HEK293 (cell line): ENCODE data around the gene NFE2L1.
A peak's percentile ranks its signal among the peaks of the same experiment; 100 is the strongest.
"Not testable (repeated sequence)": the region's sequence is repeated elsewhere in the genome, so short reads cannot be mapped to it uniquely, and the experiment has no call there.

ENCODE experiments used
- CTCF ChIA-PET: fragments of 350-600 bp; formaldehyde crosslinking; extraction: SDS; loops from one replicate; lab custom pipeline; 2021; ENCODE audit warnings: antibody characterized with exemption; lab: Yijun Ruan, JAX
- POLR2A ChIA-PET: fragments of 300-600 bp; formaldehyde crosslinking; extraction: SDS; loops from one replicate; lab custom pipeline; 2020; ENCODE audit warnings: antibody characterized with exemption, inconsistent platforms; lab: Yijun Ruan, JAX
- H3K27ac ChIP-seq: fragments of 200-500 bp; sonication (Bioruptor generic); 2 replicates; pipeline ENCODE4 v1.5.1; 2014; ENCODE audit warnings: low read depth, low read length, control low read depth, inconsistent platforms; ENCODE audit errors: extremely low read depth
- H3K36me3 ChIP-seq, 2 experiments: fragments of 200-500 bp in 1 of 2; sonication (Bioruptor generic) in 1 of 2; 1 replicate in 1 of 2; 2 replicates in 1 of 2; pipeline ENCODE4 v1.5.1; 2014 to 2017; ENCODE audit warnings: inconsistent platforms in 2 of 2, low read length in 2 of 2; ENCODE audit not compliant: control insufficient read depth in 2 of 2, insufficient read depth in 1 of 2
- H3K4me1 ChIP-seq: fragments of 200-500 bp; sonication (Bioruptor generic); 2 replicates; pipeline ENCODE4 v1.5.1; 2014; ENCODE audit warnings: mild to moderate bottlenecking, low read length, inconsistent platforms; ENCODE audit not compliant: control insufficient read depth, insufficient read depth
- H3K4me3 ChIP-seq: 2 replicates; pipeline ENCODE4 v1.5.1; 2011; ENCODE audit warnings: low read depth, mild to moderate bottlenecking, control low read depth, low read length, moderate library complexity
- H3K9me3 ChIP-seq: fragments of 200-500 bp; sonication (Bioruptor generic); 2 replicates; pipeline ENCODE4 v1.5.1; 2014; ENCODE audit warnings: low read depth, low read length, inconsistent platforms; ENCODE audit not compliant: control insufficient read depth, insufficient read depth
- EGR2 ChIP-seq: fragments of 450-650 bp; formaldehyde crosslinking; IDR thresholded peaks from 2 replicates; pipeline ENCODE4 v1.5.1; 2016; ENCODE audit warnings: low read depth, missing biosample characterization, missing genetic modification characterization
- GLIS2 ChIP-seq: fragments of 450-650 bp; formaldehyde crosslinking; IDR thresholded peaks from 2 replicates; pipeline ENCODE4 v1.5.1; 2016; ENCODE audit warnings: missing biosample characterization, missing genetic modification characterization
- HOXD13 ChIP-seq: sonication (generic); formaldehyde crosslinking; IDR thresholded peaks from 2 replicates; pipeline ENCODE4 v1.8.0; 2022; ENCODE audit warnings: missing genetic modification reagents, borderline replicate concordance
- IKZF3 ChIP-seq: fragments of 450-650 bp; IDR thresholded peaks from 2 replicates; pipeline ENCODE4 v1.5.0; 2018; ENCODE audit warnings: missing biosample characterization, mild to moderate bottlenecking, missing genetic modification characterization, moderate library complexity
- KLF1 ChIP-seq: fragments of 450-650 bp; formaldehyde crosslinking; IDR thresholded peaks from 2 replicates; pipeline ENCODE4 v1.5.1; 2016; ENCODE audit warnings: missing biosample characterization, missing genetic modification characterization
- KLF9 ChIP-seq: fragments of 450-650 bp; formaldehyde crosslinking; IDR thresholded peaks from 2 replicates; pipeline ENCODE4 v1.5.1; 2016; ENCODE audit warnings: missing biosample characterization, missing genetic modification characterization, low read depth
- RBAK ChIP-seq: fragments of 450-650 bp; formaldehyde crosslinking; IDR thresholded peaks from 2 replicates; pipeline ENCODE4 v1.5.1; 2016; ENCODE audit warnings: missing biosample characterization, missing genetic modification characterization
- SCRT1 ChIP-seq: fragments of 450-650 bp; formaldehyde crosslinking; IDR thresholded peaks from 2 replicates; pipeline ENCODE4 v1.5.1; 2016; ENCODE audit warnings: missing biosample characterization, missing genetic modification characterization, borderline replicate concordance
- SETDB1 ChIP-seq: IDR thresholded peaks from one replicate; pipeline ENCODE4 v1.6.1; 2017; ENCODE audit warnings: mild to moderate bottlenecking, low read length, moderate library complexity, mixed read lengths; ENCODE audit not compliant: insufficient read length
- SP7 ChIP-seq: fragments of 450-650 bp; formaldehyde crosslinking; IDR thresholded peaks from 2 replicates; pipeline ENCODE4 v1.5.1; 2016; ENCODE audit warnings: missing biosample characterization, missing genetic modification characterization
- ZBTB17 ChIP-seq: fragments of 450-650 bp; formaldehyde crosslinking; IDR thresholded peaks from 2 replicates; pipeline ENCODE4 v1.5.1; 2016; ENCODE audit warnings: missing biosample characterization, missing genetic modification characterization
- ZFHX2 ChIP-seq: fragments of 450-650 bp; formaldehyde crosslinking; conservative IDR thresholded peaks from 2 replicates; pipeline ENCODE4 v1.5.1; 2016; ENCODE audit warnings: missing biosample characterization, missing genetic modification characterization
- ZFP69B ChIP-seq: fragments of 450-650 bp; formaldehyde crosslinking; IDR thresholded peaks from 2 replicates; pipeline ENCODE4 v1.5.1; 2016; ENCODE audit warnings: missing biosample characterization, missing genetic modification characterization
- ZNF202 ChIP-seq: fragments of 450-650 bp; formaldehyde crosslinking; IDR thresholded peaks from 2 replicates; pipeline ENCODE4 v1.5.1; 2016; ENCODE audit warnings: missing biosample characterization, missing genetic modification characterization, borderline replicate concordance
- ZNF23 ChIP-seq: fragments of 450-650 bp; formaldehyde crosslinking; IDR thresholded peaks from 2 replicates; pipeline ENCODE4 v1.5.1; 2016; ENCODE audit warnings: missing biosample characterization, missing genetic modification characterization, borderline replicate concordance
- ZNF248 ChIP-seq: fragments of 450-650 bp; formaldehyde crosslinking; IDR thresholded peaks from 2 replicates; pipeline ENCODE4 v1.5.1; 2017; ENCODE audit warnings: missing biosample characterization, missing genetic modification characterization
- ZNF292 ChIP-seq: fragments of 450-650 bp; formaldehyde crosslinking; IDR thresholded peaks from 2 replicates; pipeline ENCODE4 v1.5.1; 2016; ENCODE audit warnings: low read depth, missing biosample characterization, missing genetic modification characterization, borderline replicate concordance
- ZNF302 ChIP-seq: fragments of 450-650 bp; formaldehyde crosslinking; IDR thresholded peaks from 2 replicates; pipeline ENCODE4 v1.5.1; 2016; ENCODE audit warnings: missing biosample characterization, missing genetic modification characterization, low read depth
- ZNF311 ChIP-seq: fragments of 450-650 bp; formaldehyde crosslinking; IDR thresholded peaks from 2 replicates; pipeline ENCODE4 v1.5.1; 2017; ENCODE audit warnings: missing biosample characterization, missing genetic modification characterization, borderline replicate concordance
- ZNF426 ChIP-seq: fragments of 450-650 bp; formaldehyde crosslinking; IDR thresholded peaks from 2 replicates; pipeline ENCODE4 v1.5.1; 2017; ENCODE audit warnings: missing biosample characterization, missing genetic modification characterization, mild to moderate bottlenecking, inconsistent platforms, moderate library complexity
- ZNF530 ChIP-seq: fragments of 450-650 bp; formaldehyde crosslinking; IDR thresholded peaks from 2 replicates; pipeline ENCODE4 v1.5.1; 2016; ENCODE audit warnings: low read depth, missing biosample characterization, missing genetic modification characterization
- ZNF555 ChIP-seq: fragments of 450-650 bp; formaldehyde crosslinking; conservative IDR thresholded peaks from 2 replicates; pipeline ENCODE4 v1.5.1; 2017; ENCODE audit warnings: missing biosample characterization, mild to moderate bottlenecking, missing genetic modification characterization, inconsistent platforms
- ZNF596 ChIP-seq: fragments of 450-650 bp; IDR thresholded peaks from 2 replicates; pipeline ENCODE4 v1.5.0; 2018; ENCODE audit warnings: missing biosample characterization, mild to moderate bottlenecking, missing genetic modification characterization, moderate library complexity
- ZNF600 ChIP-seq: fragments of 450-650 bp; formaldehyde crosslinking; IDR thresholded peaks from 2 replicates; pipeline ENCODE4 v1.5.1; 2016; ENCODE audit warnings: missing biosample characterization, missing genetic modification characterization
- ZNF791 ChIP-seq: fragments of 450-650 bp; formaldehyde crosslinking; IDR thresholded peaks from 2 replicates; pipeline ENCODE4 v1.5.1; 2016; ENCODE audit warnings: missing biosample characterization, missing genetic modification characterization
- ZSCAN30 ChIP-seq: fragments of 450-650 bp; IDR thresholded peaks from 2 replicates; pipeline ENCODE4 v1.5.1; 2018; ENCODE audit warnings: missing biosample characterization, mild to moderate bottlenecking, missing genetic modification characterization, moderate library complexity
- TF ChIP-seq, protein P1 (sequence below): fragments of 450-650 bp; formaldehyde crosslinking; IDR thresholded peaks from 2 replicates; pipeline ENCODE4 v1.5.1; 2017; ENCODE audit warnings: missing biosample characterization, missing genetic modification characterization
- TF ChIP-seq, protein P2 (sequence below): fragments of 450-650 bp; formaldehyde crosslinking; IDR thresholded peaks from 2 replicates; pipeline ENCODE4 v1.5.1; 2016; ENCODE audit warnings: missing biosample characterization, missing genetic modification characterization
- TF ChIP-seq, protein P3 (sequence below): fragments of 450-650 bp; formaldehyde crosslinking; IDR thresholded peaks from 2 replicates; pipeline ENCODE4 v1.5.1; 2017; ENCODE audit warnings: missing biosample characterization, missing genetic modification characterization
- TF ChIP-seq, protein P4 (sequence below): fragments of 450-650 bp; formaldehyde crosslinking; IDR thresholded peaks from 2 replicates; pipeline ENCODE4 v1.5.1; 2016; ENCODE audit warnings: missing biosample characterization, missing genetic modification characterization
- TF ChIP-seq, protein P5 (sequence below): fragments of 450-650 bp; formaldehyde crosslinking; IDR thresholded peaks from 2 replicates; pipeline ENCODE4 v1.5.1; 2017; ENCODE audit warnings: missing biosample characterization, missing genetic modification characterization

NFE2L1 gene

DNA sequence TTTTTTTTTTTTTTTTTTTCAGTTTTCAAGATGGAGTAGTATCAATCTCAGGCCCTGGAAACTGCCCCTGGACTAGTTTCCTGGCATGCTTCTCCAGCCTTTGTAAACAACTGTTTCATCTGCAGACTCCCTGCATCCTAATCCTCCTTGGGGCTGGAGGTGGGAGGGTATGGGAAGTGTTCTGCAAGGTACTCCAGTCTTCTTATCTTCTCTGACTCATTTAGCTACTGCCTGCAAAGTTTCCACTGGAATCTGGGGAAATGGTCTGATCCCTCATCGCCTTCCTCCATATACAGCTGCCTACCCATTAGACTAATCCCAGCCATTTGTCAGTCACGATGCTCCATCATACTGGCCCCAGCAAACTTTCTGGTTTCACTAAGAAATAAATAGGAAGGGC, 32.0 kb upstream of the NFE2L1 start (continued):
- TF ChIP-seq, protein P1, sequence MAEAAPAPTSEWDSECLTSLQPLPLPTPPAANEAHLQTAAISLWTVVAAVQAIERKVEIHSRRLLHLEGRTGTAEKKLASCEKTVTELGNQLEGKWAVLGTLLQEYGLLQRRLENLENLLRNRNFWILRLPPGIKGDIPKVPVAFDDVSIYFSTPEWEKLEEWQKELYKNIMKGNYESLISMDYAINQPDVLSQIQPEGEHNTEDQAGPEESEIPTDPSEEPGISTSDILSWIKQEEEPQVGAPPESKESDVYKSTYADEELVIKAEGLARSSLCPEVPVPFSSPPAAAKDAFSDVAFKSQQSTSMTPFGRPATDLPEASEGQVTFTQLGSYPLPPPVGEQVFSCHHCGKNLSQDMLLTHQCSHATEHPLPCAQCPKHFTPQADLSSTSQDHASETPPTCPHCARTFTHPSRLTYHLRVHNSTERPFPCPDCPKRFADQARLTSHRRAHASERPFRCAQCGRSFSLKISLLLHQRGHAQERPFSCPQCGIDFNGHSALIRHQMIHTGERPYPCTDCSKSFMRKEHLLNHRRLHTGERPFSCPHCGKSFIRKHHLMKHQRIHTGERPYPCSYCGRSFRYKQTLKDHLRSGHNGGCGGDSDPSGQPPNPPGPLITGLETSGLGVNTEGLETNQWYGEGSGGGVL (tag by site-specific recombination): 0 out of 2 replicates have a peak, but pooled peaks have one; percentile 41
- TF ChIP-seq ZNF596 (no peak), ZNF311 (tag by site-specific recombination) (no peak), ZNF791 (no peak), ZBTB17 (tag by site-specific recombination) (peak; percentile 48; the same call in 1 of the 2 replicates), ZNF555 (tag by site-specific recombination) (no peak), KLF1 (tag by site-specific recombination) (no peak), ZNF426 (tag by site-specific recombination) (no peak), EGR2 (tag by site-specific recombination) (peak; percentile 35; the same call in 1 of the 2 replicates), ZNF600 (tag by site-specific recombination) (peak; percentile 88), ZNF202 (tag by site-specific recombination) (no peak), ZNF302 (tag by site-specific recombination) (no peak), SETDB1 (no peak), ZNF292 (no peak), GLIS2 (no peak), ZFP69B (tag by site-specific recombination) (no peak), ZFHX2 (tag by site-specific recombination) (peak; percentile 32), ZNF23 (tag by site-specific recombination) (no peak), ZNF248 (tag by site-specific recombination) (no peak), SP7 (tag by site-specific recombination) (peak; percentile 77), ZNF530 (tag by site-specific recombination) (no peak), RBAK (tag by site-specific recombination) (no peak), KLF9 (tag by site-specific recombination) (no peak), HOXD13 (CRISPR knock-in tag) (no peak), SCRT1 (tag by site-specific recombination) (no peak), IKZF3 (tag by site-specific recombination) (no peak), ZSCAN30 (tag by site-specific recombination) (no peak)
- TF ChIP-seq, protein P2, sequence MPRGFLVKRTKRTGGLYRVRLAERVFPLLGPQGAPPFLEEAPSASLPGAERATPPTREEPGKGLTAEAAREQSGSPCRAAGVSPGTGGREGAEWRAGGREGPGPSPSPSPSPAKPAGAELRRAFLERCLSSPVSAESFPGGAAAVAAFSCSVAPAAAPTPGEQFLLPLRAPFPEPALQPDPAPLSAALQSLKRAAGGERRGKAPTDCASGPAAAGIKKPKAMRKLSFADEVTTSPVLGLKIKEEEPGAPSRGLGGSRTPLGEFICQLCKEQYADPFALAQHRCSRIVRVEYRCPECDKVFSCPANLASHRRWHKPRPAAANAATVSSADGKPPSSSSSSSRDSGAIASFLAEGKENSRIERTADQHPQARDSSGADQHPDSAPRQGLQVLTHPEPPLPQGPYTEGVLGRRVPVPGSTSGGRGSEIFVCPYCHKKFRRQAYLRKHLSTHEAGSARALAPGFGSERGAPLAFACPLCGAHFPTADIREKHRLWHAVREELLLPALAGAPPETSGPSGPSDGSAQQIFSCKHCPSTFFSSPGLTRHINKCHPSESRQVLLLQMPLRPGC: no peak
- TF ChIP-seq, protein P3, sequence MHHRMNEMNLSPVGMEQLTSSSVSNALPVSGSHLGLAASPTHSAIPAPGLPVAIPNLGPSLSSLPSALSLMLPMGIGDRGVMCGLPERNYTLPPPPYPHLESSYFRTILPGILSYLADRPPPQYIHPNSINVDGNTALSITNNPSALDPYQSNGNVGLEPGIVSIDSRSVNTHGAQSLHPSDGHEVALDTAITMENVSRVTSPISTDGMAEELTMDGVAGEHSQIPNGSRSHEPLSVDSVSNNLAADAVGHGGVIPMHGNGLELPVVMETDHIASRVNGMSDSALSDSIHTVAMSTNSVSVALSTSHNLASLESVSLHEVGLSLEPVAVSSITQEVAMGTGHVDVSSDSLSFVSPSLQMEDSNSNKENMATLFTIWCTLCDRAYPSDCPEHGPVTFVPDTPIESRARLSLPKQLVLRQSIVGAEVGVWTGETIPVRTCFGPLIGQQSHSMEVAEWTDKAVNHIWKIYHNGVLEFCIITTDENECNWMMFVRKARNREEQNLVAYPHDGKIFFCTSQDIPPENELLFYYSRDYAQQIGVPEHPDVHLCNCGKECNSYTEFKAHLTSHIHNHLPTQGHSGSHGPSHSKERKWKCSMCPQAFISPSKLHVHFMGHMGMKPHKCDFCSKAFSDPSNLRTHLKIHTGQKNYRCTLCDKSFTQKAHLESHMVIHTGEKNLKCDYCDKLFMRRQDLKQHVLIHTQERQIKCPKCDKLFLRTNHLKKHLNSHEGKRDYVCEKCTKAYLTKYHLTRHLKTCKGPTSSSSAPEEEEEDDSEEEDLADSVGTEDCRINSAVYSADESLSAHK (tag by site-specific recombination): peak; percentile 97
- TF ChIP-seq, protein P4, sequence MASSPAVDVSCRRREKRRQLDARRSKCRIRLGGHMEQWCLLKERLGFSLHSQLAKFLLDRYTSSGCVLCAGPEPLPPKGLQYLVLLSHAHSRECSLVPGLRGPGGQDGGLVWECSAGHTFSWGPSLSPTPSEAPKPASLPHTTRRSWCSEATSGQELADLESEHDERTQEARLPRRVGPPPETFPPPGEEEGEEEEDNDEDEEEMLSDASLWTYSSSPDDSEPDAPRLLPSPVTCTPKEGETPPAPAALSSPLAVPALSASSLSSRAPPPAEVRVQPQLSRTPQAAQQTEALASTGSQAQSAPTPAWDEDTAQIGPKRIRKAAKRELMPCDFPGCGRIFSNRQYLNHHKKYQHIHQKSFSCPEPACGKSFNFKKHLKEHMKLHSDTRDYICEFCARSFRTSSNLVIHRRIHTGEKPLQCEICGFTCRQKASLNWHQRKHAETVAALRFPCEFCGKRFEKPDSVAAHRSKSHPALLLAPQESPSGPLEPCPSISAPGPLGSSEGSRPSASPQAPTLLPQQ: no peak
- TF ChIP-seq, protein P5, sequence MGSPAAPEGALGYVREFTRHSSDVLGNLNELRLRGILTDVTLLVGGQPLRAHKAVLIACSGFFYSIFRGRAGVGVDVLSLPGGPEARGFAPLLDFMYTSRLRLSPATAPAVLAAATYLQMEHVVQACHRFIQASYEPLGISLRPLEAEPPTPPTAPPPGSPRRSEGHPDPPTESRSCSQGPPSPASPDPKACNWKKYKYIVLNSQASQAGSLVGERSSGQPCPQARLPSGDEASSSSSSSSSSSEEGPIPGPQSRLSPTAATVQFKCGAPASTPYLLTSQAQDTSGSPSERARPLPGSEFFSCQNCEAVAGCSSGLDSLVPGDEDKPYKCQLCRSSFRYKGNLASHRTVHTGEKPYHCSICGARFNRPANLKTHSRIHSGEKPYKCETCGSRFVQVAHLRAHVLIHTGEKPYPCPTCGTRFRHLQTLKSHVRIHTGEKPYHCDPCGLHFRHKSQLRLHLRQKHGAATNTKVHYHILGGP: no peak

DNA sequence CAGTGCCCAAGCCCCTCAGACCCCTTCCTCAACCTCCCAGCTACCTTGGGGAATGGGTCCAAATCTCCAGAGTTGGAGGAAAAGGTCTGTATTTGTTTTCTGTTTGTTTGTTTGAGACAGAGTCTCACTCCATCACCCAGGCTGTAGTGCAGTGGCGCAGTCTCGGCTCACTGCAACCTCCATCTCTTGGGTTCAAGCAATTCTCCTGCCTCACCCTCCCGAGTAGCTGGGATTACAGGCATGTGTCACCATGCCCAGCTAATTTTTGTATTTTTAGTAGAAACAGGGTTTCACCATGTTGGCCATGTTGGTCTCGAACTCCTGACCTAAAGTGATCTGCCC, 30.4 kb upstream of the NFE2L1 start:
- H3K4me1 ChIP-seq, H3K36me3 ChIP-seq, H3K27ac ChIP-seq, H3K9me3 ChIP-seq, H3K4me3 ChIP-seq: not testable (repeated sequence)
- POLR2A ChIA-PET: interaction anchor here (1.0 to 1.5 kb wide), 8 partner anchors 15 to 176 kb away, joined by 3 to 8 read pairs (median 5); partner anchors contain the start of genes CDK5RAP3, SCRN2 and SP2
- CTCF ChIA-PET: interaction anchor here (0.5 to 15.5 kb wide), 44 partner anchors 7 to 1218 kb away, joined by 3 to 386 read pairs (median 6); partner anchors contain the start of genes CDK5RAP3, PNPO, PRR15L and SCRN2
